ENCODE measurements around the gene NELL2.
"Not testable (repeated sequence)": the region's sequence is repeated elsewhere in the genome, so short reads cannot be mapped to it uniquely, and the experiment has no call there.

NELL2 gene

GRCh38 chr12:44875954-44876543 lies at the start of gene NELL2:
NELL2 (minus strand) TSS chr12:44876315; CDS start chr12:44875869, 446 bp downstream.
- no peak for DNase-seq

GRCh38 chr12:44921736-44922135 lies 45.6 kb upstream of the NELL2 start:
- DNase-seq, result no peak

GRCh38 chr12:44917141-44917540 lies 41.0 kb upstream of the NELL2 start:
- DNase-seq, result no peak

DNA sequence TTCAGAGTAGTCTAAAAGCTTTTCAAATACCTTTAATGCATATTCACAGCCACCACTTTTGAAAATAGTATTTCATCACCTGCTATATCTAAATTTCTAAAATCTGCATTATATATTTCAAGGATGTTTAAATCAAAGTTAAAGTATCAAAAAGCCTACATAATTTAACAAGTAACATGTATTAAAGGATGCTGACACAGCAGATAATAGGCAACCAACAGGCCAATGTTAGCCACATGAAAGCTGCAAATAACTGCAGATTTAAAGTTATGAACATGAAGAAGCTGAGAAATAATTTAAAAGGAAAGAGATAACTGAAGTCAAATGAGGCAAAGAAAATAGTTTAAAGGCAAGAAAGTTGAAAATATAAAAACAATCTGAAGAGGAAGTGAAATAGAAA lies 39.8 kb upstream of the NELL2 start:
- DNase-seq, result no peak

GRCh38 chr12:44904321-44904720 lies 28.2 kb upstream of the NELL2 start:
- no peak for DNase-seq

- not testable (repeated sequence) for DNase-seq
These were observed 22.0 kb upstream of the NELL2 start for GRCh38 chr12:44898108-44898507.

DNA sequence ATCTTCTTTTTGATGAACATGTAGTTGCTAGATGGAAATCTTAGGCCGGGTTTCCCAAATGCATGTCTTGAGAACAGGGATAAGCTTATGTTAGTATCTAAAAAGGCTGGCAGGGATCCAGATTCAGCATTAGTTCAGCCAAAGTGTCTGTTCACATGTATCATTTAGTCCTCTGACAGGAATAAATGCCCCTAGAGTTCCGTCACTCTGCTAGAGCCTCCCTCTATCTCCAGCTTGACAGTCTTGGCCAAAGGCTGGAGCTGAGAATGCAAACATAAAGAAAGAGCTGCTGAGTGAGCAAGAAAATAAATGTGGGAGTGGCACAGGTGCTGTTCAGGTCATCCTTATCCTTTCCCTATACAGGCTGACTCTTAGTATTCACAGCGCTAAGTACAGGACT lies 13.8 kb upstream of the NELL2 start:
- DNase-seq, result no peak

DNA sequence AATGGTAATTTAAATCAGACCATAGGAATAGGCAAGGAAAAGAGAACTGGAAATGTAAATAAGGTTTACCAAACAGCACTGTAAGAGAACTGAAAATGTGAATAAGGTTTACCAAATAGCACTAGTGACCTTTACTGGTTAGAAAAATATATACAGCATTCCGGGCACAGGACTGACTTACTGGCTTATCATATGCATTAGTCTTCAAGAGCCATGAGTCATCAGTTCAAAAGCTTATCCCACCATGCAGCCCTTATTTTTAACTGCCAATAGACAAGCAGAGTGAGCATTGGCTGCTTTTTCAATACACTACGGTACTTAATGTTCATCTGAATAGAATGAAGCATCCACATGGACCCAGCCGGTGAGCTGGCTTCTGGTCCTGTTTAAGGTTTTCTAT lies 13.0 kb upstream of the NELL2 start:
- DNase-seq, result no peak

- no peak for DNase-seq
These were observed 9.8 kb upstream of the NELL2 start for GRCh38 chr12:44885902-44886301.

DNA sequence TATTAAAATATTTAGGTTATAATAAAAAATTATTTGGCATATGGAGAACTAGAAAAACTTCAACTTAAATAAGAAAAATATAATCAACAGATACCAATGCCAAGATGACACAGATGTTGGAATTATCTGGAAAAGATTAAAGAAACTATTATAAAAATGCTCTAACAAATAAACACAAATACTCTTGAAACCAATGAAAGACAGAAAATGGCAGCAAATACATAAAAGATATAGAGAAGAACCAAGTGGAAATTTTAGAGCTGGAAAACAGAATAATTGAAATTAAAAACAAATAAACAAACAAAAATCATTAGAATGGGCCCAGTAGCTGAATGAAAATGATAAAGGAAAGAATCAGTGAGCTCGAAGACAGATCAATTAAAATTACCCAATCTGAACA lies 5.1 kb upstream of the NELL2 start:
- no peak for DNase-seq

DNA sequence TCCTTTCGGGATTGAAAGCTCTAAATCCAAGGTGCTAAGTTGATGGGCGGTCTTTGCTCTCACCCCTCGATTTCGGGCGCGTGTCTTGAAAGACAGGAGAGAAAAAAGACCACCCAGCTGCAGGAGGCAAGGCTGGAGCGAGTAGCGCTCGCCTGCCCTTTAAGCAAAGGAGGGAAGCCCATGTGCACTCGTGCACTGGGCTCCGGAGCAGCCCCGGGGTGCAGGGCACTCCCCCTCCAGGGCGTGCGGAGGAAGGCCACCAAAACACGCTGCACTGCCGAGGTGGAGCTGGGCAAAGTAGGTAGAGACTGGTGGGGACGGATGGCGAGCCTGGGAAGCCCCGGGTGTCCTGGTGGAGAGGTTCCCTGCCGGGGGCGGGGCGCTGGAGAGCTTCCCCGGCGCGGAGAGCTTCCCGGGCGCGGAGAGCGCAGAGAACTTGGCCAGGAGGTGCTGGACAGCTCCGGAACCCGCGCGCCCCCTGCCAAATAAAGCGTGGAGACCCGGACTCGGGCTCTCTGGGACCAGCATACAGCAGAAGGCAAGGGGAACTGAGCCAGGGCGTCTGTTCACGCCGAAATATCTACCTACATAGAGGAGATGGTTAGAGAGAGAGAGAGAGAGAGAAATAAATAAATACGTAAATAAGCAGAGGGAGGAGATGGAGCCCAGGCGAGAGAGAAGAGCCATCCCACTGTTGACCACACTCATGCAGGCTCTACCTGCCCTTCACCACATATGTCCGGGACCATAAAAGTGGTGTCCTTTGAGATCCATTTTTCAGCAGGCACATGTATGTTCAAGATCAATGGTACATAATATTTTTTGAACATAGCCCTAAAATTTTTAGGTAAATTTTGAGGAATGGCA lies 662 bp upstream of the NELL2 start:
- peak; percentile 97 for DNase-seq

- DNase-seq, result peak; percentile 92
These were observed 630 bp downstream of the NELL2 start for GRCh38 chr12:44875417-44875953.

- DNase-seq, result no peak
These were observed 1.1 kb downstream of the NELL2 start for GRCh38 chr12:44874981-44875416.

- DNase-seq, result peak; percentile 44
These were observed 2.2 kb downstream of the NELL2 start for GRCh38 chr12:44873898-44874297.

DNA sequence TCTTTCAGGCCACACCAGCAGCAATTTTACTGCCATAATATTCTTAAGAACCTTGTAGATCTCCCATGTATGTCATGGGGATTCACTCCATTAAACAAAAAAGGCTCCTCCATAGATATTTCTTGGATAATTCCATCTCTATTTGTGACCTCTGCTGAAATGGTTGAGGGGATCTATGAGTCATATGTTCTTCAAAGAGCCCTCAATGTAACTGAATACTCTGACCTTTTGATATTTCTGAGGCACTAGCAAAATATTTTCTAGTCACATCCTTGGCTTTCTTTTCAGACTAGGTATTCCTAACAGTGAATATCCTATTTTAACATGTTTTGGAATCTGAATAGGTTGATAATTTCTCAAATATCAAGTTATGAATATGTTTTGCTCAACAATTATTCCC lies 6.6 kb downstream of the NELL2 start:
- DNase-seq, result no peak

DNA sequence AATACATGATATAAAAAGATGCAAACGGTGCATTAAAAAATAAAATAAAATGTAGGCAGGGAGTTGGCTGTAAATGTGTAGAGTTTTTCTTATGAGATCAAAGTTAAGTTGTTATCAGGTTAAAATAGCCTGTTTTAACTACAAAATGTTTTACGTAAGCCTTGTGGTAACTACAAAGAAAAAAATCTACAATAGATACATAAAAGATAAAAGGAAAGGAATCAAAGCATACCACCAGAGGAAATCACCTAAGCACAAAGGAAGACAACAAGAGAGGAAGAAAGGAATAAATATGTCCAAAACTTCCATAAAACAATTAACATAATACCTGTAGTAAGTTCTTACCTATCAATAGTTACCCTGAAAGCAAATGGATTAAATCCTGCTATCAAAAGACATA lies 12.2 kb downstream of the NELL2 start:
- no peak for DNase-seq

GRCh38 chr12:44859998-44860689 lies 16.0 kb downstream of the NELL2 start:
- no peak for DNase-seq

GRCh38 chr12:44858226-44858855 lies 17.8 kb downstream of the NELL2 start:
- DNase-seq, result no peak

DNA sequence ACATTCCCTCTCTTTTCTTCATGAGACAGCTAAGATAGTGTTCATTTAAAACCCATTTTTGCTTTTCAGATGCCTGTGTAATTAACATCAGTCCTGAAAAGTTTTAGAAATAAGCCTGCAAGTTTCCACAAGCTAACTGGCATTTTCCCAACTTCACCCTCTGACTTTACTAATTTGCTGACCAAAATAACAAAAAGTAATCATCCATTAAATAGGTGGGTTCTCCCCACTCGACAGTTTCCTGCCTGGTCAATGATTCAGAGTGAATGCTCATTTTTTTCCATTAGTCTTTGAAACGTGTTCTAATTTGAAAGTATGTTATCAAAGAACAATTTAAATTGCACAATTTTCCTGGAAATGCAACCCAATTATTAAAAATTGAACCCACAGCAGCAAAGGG lies 23.6 kb downstream of the NELL2 start:
- no peak for DNase-seq

GRCh38 chr12:44851586-44851985 lies 24.5 kb downstream of the NELL2 start:
- no peak for DNase-seq

- DNase-seq, result no peak
These were observed 27.4 kb downstream of the NELL2 start for GRCh38 chr12:44848703-44849085.

GRCh38 chr12:44847888-44848702 lies 28.0 kb downstream of the NELL2 start:
- no peak for DNase-seq

All from retina (tissue), 1 donor.